Superior temporal gyrus (tissue), 1 donor: ENCODE data around the gene TSPAN9.

Experiments used
- DNase-seq: peaks from one replicate; pipeline ENCODE4 v3.0.0-alpha.2; 2016; ENCODE audit errors: extremely low spot score

The TSPAN9 gene

GRCh38 chr12:3274664-3275063 is 197.5 kb downstream of the TSPAN9 start:
- no peak for DNase-seq

GRCh38 chr12:3275171-3276041 is 198.2 kb downstream of the TSPAN9 start:
- DNase-seq = peak; percentile 90

- no peak for DNase-seq
Measured at GRCh38 chr12:3276226-3276625, 199.0 kb downstream of the TSPAN9 start.

- no peak for DNase-seq
Measured at GRCh38 chr12:3277306-3277943, 200.2 kb downstream of the TSPAN9 start.

GRCh38 chr12:3278681-3279414 is 201.7 kb downstream of the TSPAN9 start:
- no peak for DNase-seq

GRCh38 chr12:3279415-3279780 is 202.2 kb downstream of the TSPAN9 start:
- DNase-seq = no peak

GRCh38 chr12:3279832-3280231 is 202.7 kb downstream of the TSPAN9 start:
- no peak for DNase-seq

GRCh38 chr12:3280967-3281366 is 203.8 kb downstream of the TSPAN9 start:
- no peak for DNase-seq

- no peak for DNase-seq
Measured at GRCh38 chr12:3281588-3282383, 204.6 kb downstream of the TSPAN9 start.

- no peak for DNase-seq
Measured at GRCh38 chr12:3282384-3282670, 205.1 kb downstream of the TSPAN9 start.

- no peak for DNase-seq
Measured at GRCh38 chr12:3283137-3283680, 206.0 kb downstream of the TSPAN9 start.

GRCh38 chr12:3284405-3284804 is 207.2 kb downstream of the TSPAN9 start:
- no peak for DNase-seq

GRCh38 chr12:3285570-3285969 is 208.4 kb downstream of the TSPAN9 start:
- DNase-seq = no peak

GRCh38 chr12:3288690-3289089 is 211.5 kb downstream of the TSPAN9 start:
- DNase-seq = no peak

- DNase-seq = no peak
Measured at GRCh38 chr12:3289702-3290101, 212.5 kb downstream of the TSPAN9 start.

- no peak for DNase-seq
Measured at GRCh38 chr12:3291939-3292338, 214.8 kb downstream of the TSPAN9 start.

GRCh38 chr12:3292677-3293412 is 215.7 kb downstream of the TSPAN9 start:
- no peak for DNase-seq

- no peak for DNase-seq
Measured at GRCh38 chr12:3293446-3294161, 216.4 kb downstream of the TSPAN9 start.

GRCh38 chr12:3294481-3294911 is 217.3 kb downstream of the TSPAN9 start:
- no peak for DNase-seq

- DNase-seq = no peak
Measured at GRCh38 chr12:3295225-3295624, 218.0 kb downstream of the TSPAN9 start.
